Cardiac muscle cell (in vitro differentiated cells and primary cell): Measurements from ENCODE around the gene CDKN2D. TPM values are rescaled to one million over a fixed set of nuclear protein-coding genes. Genes with fewer than 3 reads are reported as not detected.
"Not testable (repeated sequence)": the region's sequence is repeated elsewhere in the genome, so short reads cannot be mapped to it uniquely, and the experiment has no call there.

Experiments
- DNase-seq, 2 donors: peaks; one replicate each; pipeline versions ENCODE4 v3.0.0 to v3.0.0-alpha.2; 2010 to 2017; ENCODE audit warnings: low read depth in 1 of 2, low spot score in 1 of 2
- H3K27ac ChIP-seq: fragments of 200-600 bp; sonication (generic); 2 replicates; pipeline ENCODE4 v1.5.1; 2016
- H3K27me3 ChIP-seq: fragments of 200-600 bp; sonication (generic); 2 replicates; pipeline ENCODE4 v1.6.0; 2016; ENCODE audit warnings: control low read depth
- H3K36me3 ChIP-seq: fragments of 200-600 bp; sonication (generic); 2 replicates; pipeline ENCODE4 v1.5.1; 2016; ENCODE audit warnings: control low read depth
- H3K4me1 ChIP-seq: fragments of 200-600 bp; sonication (generic); 2 replicates; pipeline ENCODE4 v1.8.1; 2017; ENCODE audit warnings: low read depth, mild to moderate bottlenecking, mixed run types
- H3K4me3 ChIP-seq: fragments of 200-600 bp; sonication (generic); 2 replicates; pipeline ENCODE4 v1.5.1; 2016; ENCODE audit warnings: mild to moderate bottlenecking
- H3K9me3 ChIP-seq: fragments of 200-600 bp; sonication (generic); 2 replicates; pipeline ENCODE4 v1.5.1; 2017; ENCODE audit warnings: low read depth, mild to moderate bottlenecking, control low read depth
- CTCF ChIP-seq: IDR thresholded peaks from 2 replicates; pipeline ENCODE4 v1.5.1; 2012; ENCODE audit warnings: low read depth, mild to moderate bottlenecking, low read length
- polyA plus RNA-seq: library from polyadenylated mRNA; unstranded; fragments of >200 nt; fragmentation: Nextera tagmentation; extraction: Ambion mirVana; gene quantifications from 2 replicates; pipeline ENCODE4 v1.2.1, GENCODE V29; 2016
- total RNA-seq: library from RNA; depleted of rRNA; stranded (reverse); fragments of >200 nt; gene quantifications from 2 replicates; pipeline ENCODE4 v1.2.3, GENCODE V29; 2016

The CDKN2D gene
- total and polyA plus RNA-seq, 2 experiments from 2014 or later = 15.3 to 17.6 TPM

GRCh38 chr19:10575011-10575716 lies 6.4 kb upstream of the CDKN2D start:
- TF ChIP-seq CTCF = no peak
- no peak overlapping the region for H3K4me3 ChIP-seq
- H3K9me3 ChIP-seq = no peaks in the 10 kb centered on the region
- no peak for DNase-seq
- H3K27ac ChIP-seq = no peak overlapping the region
- H3K4me1 ChIP-seq = no peaks in the 10 kb centered on the region
- H3K36me3 ChIP-seq = no peaks in the 10 kb centered on the region
- H3K27me3 ChIP-seq = no peaks in the 10 kb centered on the region

- H3K9me3 ChIP-seq = no peaks in the 10 kb centered on the region
- H3K4me1 ChIP-seq = no peaks in the 10 kb centered on the region
- no peak for TF ChIP-seq CTCF
- H3K36me3 ChIP-seq = no peaks in the 10 kb centered on the region
- H3K4me3 ChIP-seq = no peak overlapping the region
- no peak for DNase-seq
- H3K27me3 ChIP-seq = no peaks in the 10 kb centered on the region
- no peak overlapping the region for H3K27ac ChIP-seq
Observed at GRCh38 chr19:10574462-10574861, 5.7 kb upstream of the CDKN2D start.

- H3K9me3 ChIP-seq, H3K27ac ChIP-seq, DNase-seq, H3K27me3 ChIP-seq, H3K4me1 ChIP-seq, H3K36me3 ChIP-seq, H3K4me3 ChIP-seq: not testable (repeated sequence)
Observed at GRCh38 chr19:10573793-10574192, 5.0 kb upstream of the CDKN2D start.

DNA sequence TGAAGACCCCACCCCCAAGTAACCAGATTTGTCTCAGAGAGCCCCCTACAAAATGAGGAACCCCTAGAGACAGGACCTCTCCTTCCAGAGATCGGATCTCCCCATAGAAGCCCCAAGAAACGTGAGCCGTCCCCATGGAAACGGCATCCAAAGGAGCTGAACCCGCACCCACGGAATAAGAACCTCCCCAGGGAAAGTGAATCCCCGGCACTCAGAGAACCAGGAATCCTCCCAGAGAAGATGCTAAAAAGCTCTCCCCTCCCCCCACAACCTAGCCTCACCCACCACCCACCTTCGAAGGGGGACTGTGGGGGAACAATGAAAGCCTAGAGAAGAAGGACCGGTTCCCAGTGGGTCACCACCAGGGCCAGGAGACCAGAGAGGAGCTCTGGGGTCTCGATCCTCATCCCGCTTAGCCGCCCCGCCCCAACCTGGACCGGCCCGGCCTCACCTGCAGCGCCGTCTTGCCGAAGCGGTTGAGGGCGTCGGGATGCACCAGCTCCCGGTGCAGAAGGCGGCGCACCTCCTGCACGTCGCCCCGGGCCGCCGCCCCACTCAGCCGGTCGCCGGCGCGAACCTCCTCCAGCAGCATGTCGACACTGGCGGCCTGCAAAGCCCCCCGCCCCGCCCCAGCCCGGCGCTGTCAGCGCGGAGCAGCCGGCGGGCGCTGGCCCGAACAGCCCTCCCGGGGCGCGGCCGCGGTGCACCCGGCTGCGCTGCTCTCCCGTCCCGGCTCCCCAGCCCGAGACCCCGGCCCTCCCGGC lies 535 bp downstream of the CDKN2D start:
- Histone ChIP-seq H3K4me3 (peak overlapping the region; percentile 51), H3K9me3 (no peaks in the 10 kb centered on the region), H3K27me3 (peaks cover 8% of the 10 kb centered on the region), H3K4me1 (peaks cover 10% of the 10 kb centered on the region), H3K27ac (peak overlapping the region; percentile 40), H3K36me3 (no peaks in the 10 kb centered on the region)
- no peak for TF ChIP-seq CTCF
- no peak for DNase-seq

- Histone ChIP-seq H3K27ac (no peak overlapping the region), H3K36me3 (no peaks in the 10 kb centered on the region), H3K9me3 (no peaks in the 10 kb centered on the region), H3K4me1 (peaks cover 10% of the 10 kb centered on the region), H3K27me3 (peaks cover 8% of the 10 kb centered on the region), H3K4me3 (peak overlapping the region; percentile 51)
- no peak for TF ChIP-seq CTCF
- no peak for DNase-seq
Observed at GRCh38 chr19:10567656-10568055, 1.1 kb downstream of the CDKN2D start.
